SHP77 treated with DMSO at 0.1 percent for 48 hours (cell line): ENCODE data around the gene EGFR.

Experiments used
- DNase-seq: peaks from one replicate; lab custom pipeline; 2025; lab: John Stamatoyannopoulos, UW

EGFR gene

GRCh38 chr7:55081472-55082227, 62.8 kb downstream of the EGFR start:
- no peak for DNase-seq

- DNase-seq: no peak
Measured at GRCh38 chr7:55082228-55082603, 63.4 kb downstream of the EGFR start.

- no peak for DNase-seq
Measured at GRCh38 chr7:55083206-55083605, 64.4 kb downstream of the EGFR start.

- no peak for DNase-seq
Measured at GRCh38 chr7:55084307-55084706, 65.5 kb downstream of the EGFR start.

GRCh38 chr7:55085511-55086412, 66.9 kb downstream of the EGFR start:
- DNase-seq: no peak

- DNase-seq: no peak
Measured at GRCh38 chr7:55086413-55087201, 67.8 kb downstream of the EGFR start.

GRCh38 chr7:55087521-55087961, 68.7 kb downstream of the EGFR start:
- no peak for DNase-seq

- no peak for DNase-seq
Measured at GRCh38 chr7:55088107-55088506, 69.3 kb downstream of the EGFR start.

- no peak for DNase-seq
Measured at GRCh38 chr7:55088620-55089019, 69.8 kb downstream of the EGFR start.

GRCh38 chr7:55092186-55092974, 73.6 kb downstream of the EGFR start:
- DNase-seq: no peak

GRCh38 chr7:55092975-55093373, 74.2 kb downstream of the EGFR start:
- DNase-seq: no peak

GRCh38 chr7:55093674-55094073, 74.9 kb downstream of the EGFR start:
- DNase-seq: no peak

GRCh38 chr7:55094092-55094690, 75.4 kb downstream of the EGFR start:
- DNase-seq: no peak

- DNase-seq: no peak
Measured at GRCh38 chr7:55095672-55096071, 76.9 kb downstream of the EGFR start.

GRCh38 chr7:55096323-55096722, 77.5 kb downstream of the EGFR start:
- DNase-seq: no peak

GRCh38 chr7:55097100-55097499, 78.3 kb downstream of the EGFR start:
- DNase-seq: no peak

GRCh38 chr7:55099066-55099820, 80.4 kb downstream of the EGFR start:
- no peak for DNase-seq

GRCh38 chr7:55099821-55100543, 81.2 kb downstream of the EGFR start:
- no peak for DNase-seq

- peak; percentile 28 for DNase-seq
Measured at GRCh38 chr7:55100544-55101327, 81.9 kb downstream of the EGFR start.
